Panc1 (cell line): ENCODE measurements around the gene RHBG. TPM values are rescaled to one million over a fixed set of nuclear protein-coding genes. Genes with fewer than 3 reads are reported as not detected.

Source experiments
- ATAC-seq: fragments of 200-7000 bp; cut with Tn5 transposase; 2 replicates; pipeline ENCODE4 v1.9.1; 2020; ENCODE audit warnings: mild to moderate bottlenecking, moderate library complexity
- BruUV-seq: library from RNA; stranded (reverse); fragments of 400-500 nt; replicated peaks from 2 replicates; lab custom pipeline; 2021; lab: Mats Ljungman, UMichigan
- CTCF ChIA-PET: fragments of 300-600 bp; sonication (Branson Sonifier 250); formaldehyde crosslinking; loops from one replicate; lab custom pipeline; 2022; ENCODE audit warnings: antibody characterized with exemption; lab: Charles Lee
- POLR2A ChIA-PET: fragments of 300-600 bp; sonication (Branson Sonifier 250); formaldehyde crosslinking; loops from one replicate; lab custom pipeline; 2022; ENCODE audit warnings: antibody characterized with exemption; lab: Charles Lee
- DNase-seq: peaks from one replicate; pipeline ENCODE4 v3.0.0-alpha.2; 2010; ENCODE audit warnings: low read depth, low spot score
- H3K27ac ChIP-seq: 2 replicates; pipeline ENCODE4 v1.5.1; 2011; ENCODE audit warnings: mild to moderate bottlenecking, low read length, inconsistent platforms
- H3K27me3 ChIP-seq: fragments of 200-500 bp; sonication (Bioruptor generic); 2 replicates; pipeline ENCODE4 v1.6.0; 2014; ENCODE audit warnings: low read length, inconsistent platforms; ENCODE audit not compliant: control insufficient read depth, insufficient read depth
- H3K36me3 ChIP-seq: fragments of 200-500 bp; sonication (Bioruptor generic); 2 replicates; pipeline ENCODE4 v1.5.1; 2014; ENCODE audit warnings: inconsistent platforms, mild to moderate bottlenecking, low read length, moderate library complexity; ENCODE audit not compliant: control insufficient read depth, insufficient read depth
- H3K4me1 ChIP-seq: 2 replicates; pipeline ENCODE4 v1.5.1; 2011; ENCODE audit warnings: inconsistent platforms, mild to moderate bottlenecking, low read length, moderate library complexity; ENCODE audit not compliant: control insufficient read depth, insufficient read depth
- H3K4me3 ChIP-seq, 2 experiments: 2 replicates each; pipeline ENCODE4 v1.5.1; 2011 to 2012; ENCODE audit warnings: low read depth in 2 of 2, low read length in 2 of 2, mild to moderate bottlenecking in 2 of 2, inconsistent platforms in 1 of 2, moderate library complexity in 1 of 2
- H3K9me3 ChIP-seq: fragments of 200-500 bp; sonication (Bioruptor generic); 2 replicates; pipeline ENCODE4 v1.5.1; 2014; ENCODE audit warnings: low read depth, mild to moderate bottlenecking, inconsistent platforms, low read length, moderate library complexity; ENCODE audit not compliant: control insufficient read depth, insufficient read depth
- POLR2AphosphoS5 ChIP-seq: IDR thresholded peaks from 2 replicates; pipeline ENCODE4 v1.6.1; 2012; ENCODE audit warnings: mild to moderate bottlenecking, low read depth, low read length, moderate library complexity
- SIN3A ChIP-seq: IDR thresholded peaks from 2 replicates; pipeline ENCODE4 v1.6.1; 2012; ENCODE audit warnings: low read depth, mild to moderate bottlenecking, low read length, moderate library complexity, borderline replicate concordance; ENCODE audit not compliant: insufficient read depth
- TCF7L2 ChIP-seq: IDR thresholded peaks from 2 replicates; pipeline ENCODE4 v1.6.1; 2011; ENCODE audit warnings: mild to moderate bottlenecking, low read depth, low read length, inconsistent platforms
- in situ Hi-C: cut with HindIII; loops from 2 replicates; pipeline ENCODE4 v1.10.0; 2016; ENCODE audit warnings: low sequenced_read_pairs, low pct_unique_long_range_greater_than_20kb
- intact Hi-C: fragments of 100-400 bp; cut with micrococcal nuclease; formaldehyde crosslinking; loops from one replicate; pipeline ENCODE4 v1.10.0; 2022; ENCODE audit not compliant: unreplicated experiment
- total RNA-seq: library from RNA; stranded (reverse); gene quantifications from one replicate; pipeline ENCODE4 v1.2.1, GENCODE V29; 2021; ENCODE audit not compliant: unreplicated experiment
- TF ChIP-seq, protein P1 (sequence below): fragments of 450-650 bp; IDR thresholded peaks from 2 replicates; pipeline ENCODE4 v1.5.1; 2017; ENCODE audit warnings: mild to moderate bottlenecking
- TF ChIP-seq, protein P2 (sequence below), 2 experiments: IDR thresholded peaks; 2 replicates each; pipeline ENCODE4 v1.6.1; 2011 to 2012; ENCODE audit warnings: low read depth in 2 of 2, control low read depth in 1 of 2, low read length in 1 of 2, mild to moderate bottlenecking in 1 of 2, moderate library complexity in 1 of 2; ENCODE audit not compliant: insufficient read depth in 1 of 2

RHBG gene
- total RNA-seq, 1 experiment from 2014 or later = 0.28 TPM

DNA sequence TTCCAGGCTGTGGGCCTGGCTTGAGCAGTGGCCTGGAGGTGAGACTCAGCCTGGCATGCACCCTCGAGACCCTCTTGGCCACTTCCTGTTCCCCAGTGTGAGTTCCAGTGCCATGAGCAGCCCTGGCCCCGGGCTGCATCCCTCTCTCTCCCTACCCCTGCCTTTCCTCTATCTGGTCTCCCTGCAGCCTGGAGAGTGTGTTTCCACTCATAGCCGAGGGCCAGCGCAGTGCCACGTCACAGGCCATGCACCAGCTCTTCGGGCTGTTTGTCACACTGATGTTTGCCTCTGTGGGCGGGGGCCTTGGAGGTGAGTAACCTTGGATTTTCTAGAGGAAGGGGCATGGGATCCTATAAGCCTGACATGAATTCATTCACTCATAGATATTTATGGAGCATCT, 13.6 kb downstream of the RHBG start:
- Histone ChIP-seq H3K9me3 (no peaks in the 10 kb centered on the region), H3K4me1 (no peaks in the 10 kb centered on the region), H3K27ac (no peak overlapping the region), H3K4me3 (no peak overlapping the region), H3K27me3 (no peaks in the 10 kb centered on the region), H3K36me3 (no peaks in the 10 kb centered on the region)
- ChIA-PET CTCF (interaction anchor here (1.3 to 2.1 kb wide), 2 partner anchors 60 to 63 kb away, joined by 4 to 7 read pairs; no protein-coding TSS in a partner anchor), POLR2A (no interaction called here)
- no peak for DNase-seq
- in situ Hi-C loops (no loop called here), intact Hi-C loops (loop anchor here (2.0 kb wide), 1 partner anchor 226 kb away; no protein-coding TSS in a partner anchor)
- TF ChIP-seq TCF7L2 (no peak), SIN3A (no peak), POLR2AphosphoS5 (no peak)
- TF ChIP-seq, protein P1, sequence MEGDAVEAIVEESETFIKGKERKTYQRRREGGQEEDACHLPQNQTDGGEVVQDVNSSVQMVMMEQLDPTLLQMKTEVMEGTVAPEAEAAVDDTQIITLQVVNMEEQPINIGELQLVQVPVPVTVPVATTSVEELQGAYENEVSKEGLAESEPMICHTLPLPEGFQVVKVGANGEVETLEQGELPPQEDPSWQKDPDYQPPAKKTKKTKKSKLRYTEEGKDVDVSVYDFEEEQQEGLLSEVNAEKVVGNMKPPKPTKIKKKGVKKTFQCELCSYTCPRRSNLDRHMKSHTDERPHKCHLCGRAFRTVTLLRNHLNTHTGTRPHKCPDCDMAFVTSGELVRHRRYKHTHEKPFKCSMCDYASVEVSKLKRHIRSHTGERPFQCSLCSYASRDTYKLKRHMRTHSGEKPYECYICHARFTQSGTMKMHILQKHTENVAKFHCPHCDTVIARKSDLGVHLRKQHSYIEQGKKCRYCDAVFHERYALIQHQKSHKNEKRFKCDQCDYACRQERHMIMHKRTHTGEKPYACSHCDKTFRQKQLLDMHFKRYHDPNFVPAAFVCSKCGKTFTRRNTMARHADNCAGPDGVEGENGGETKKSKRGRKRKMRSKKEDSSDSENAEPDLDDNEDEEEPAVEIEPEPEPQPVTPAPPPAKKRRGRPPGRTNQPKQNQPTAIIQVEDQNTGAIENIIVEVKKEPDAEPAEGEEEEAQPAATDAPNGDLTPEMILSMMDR = no peak
- TF ChIP-seq, protein P2, sequence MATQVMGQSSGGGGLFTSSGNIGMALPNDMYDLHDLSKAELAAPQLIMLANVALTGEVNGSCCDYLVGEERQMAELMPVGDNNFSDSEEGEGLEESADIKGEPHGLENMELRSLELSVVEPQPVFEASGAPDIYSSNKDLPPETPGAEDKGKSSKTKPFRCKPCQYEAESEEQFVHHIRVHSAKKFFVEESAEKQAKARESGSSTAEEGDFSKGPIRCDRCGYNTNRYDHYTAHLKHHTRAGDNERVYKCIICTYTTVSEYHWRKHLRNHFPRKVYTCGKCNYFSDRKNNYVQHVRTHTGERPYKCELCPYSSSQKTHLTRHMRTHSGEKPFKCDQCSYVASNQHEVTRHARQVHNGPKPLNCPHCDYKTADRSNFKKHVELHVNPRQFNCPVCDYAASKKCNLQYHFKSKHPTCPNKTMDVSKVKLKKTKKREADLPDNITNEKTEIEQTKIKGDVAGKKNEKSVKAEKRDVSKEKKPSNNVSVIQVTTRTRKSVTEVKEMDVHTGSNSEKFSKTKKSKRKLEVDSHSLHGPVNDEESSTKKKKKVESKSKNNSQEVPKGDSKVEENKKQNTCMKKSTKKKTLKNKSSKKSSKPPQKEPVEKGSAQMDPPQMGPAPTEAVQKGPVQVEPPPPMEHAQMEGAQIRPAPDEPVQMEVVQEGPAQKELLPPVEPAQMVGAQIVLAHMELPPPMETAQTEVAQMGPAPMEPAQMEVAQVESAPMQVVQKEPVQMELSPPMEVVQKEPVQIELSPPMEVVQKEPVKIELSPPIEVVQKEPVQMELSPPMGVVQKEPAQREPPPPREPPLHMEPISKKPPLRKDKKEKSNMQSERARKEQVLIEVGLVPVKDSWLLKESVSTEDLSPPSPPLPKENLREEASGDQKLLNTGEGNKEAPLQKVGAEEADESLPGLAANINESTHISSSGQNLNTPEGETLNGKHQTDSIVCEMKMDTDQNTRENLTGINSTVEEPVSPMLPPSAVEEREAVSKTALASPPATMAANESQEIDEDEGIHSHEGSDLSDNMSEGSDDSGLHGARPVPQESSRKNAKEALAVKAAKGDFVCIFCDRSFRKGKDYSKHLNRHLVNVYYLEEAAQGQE (IDR thresholded peaks at IDR 0.05; ENCODE audit: insufficient read depth in 1 of 2, low read depth in 2 of 2, low read length in 1 of 2) = no peak
- peak; percentile 22 for ATAC-seq
- BruUV-seq = no TSS peak

DNA sequence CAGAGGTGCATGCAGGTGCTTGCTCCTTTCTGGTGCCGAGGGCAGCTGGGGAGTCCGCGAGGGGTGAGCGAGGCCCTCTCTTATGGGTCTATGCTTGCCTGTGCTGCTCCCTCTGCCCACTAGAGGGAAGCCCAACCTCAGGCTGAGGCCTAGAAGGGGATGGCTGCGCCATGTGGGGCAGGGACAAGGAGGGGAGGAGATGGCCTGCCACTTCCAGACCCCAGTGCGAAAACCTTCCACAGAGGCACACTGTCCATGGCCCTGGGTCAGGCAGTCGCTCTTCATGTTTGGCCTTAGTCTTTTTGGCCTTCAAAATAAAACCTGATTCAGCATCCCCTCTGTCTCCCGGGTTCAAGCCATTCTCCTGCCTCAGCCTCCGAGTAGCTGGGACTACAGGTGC, 14.0 kb downstream of the RHBG start:
- no peaks in the 10 kb centered on the region for H3K4me1 ChIP-seq
- H3K36me3 ChIP-seq = no peaks in the 10 kb centered on the region
- TF ChIP-seq, protein P1 = peak; percentile 96
- TF ChIP-seq TCF7L2 = no peak
- intact Hi-C loops = loop anchor here (2.0 kb wide), 1 partner anchor 226 kb away; no protein-coding TSS in a partner anchor
- DNase-seq (peak; percentile 52), ATAC-seq (peak; percentile 95)
- ChIA-PET POLR2A (no interaction called here), CTCF (interaction anchor here (1.3 to 2.1 kb wide), 2 partner anchors 59 to 63 kb away, joined by 4 to 7 read pairs; no protein-coding TSS in a partner anchor)
- no peak overlapping the region for H3K4me3 ChIP-seq
- H3K9me3 ChIP-seq = no peaks in the 10 kb centered on the region
- H3K27ac ChIP-seq = no peak overlapping the region
- H3K27me3 ChIP-seq = no peaks in the 10 kb centered on the region
- no TSS peak for BruUV-seq
- in situ Hi-C loops = no loop called here
